Measurements from ENCODE around the gene ODF2L.

DNA sequence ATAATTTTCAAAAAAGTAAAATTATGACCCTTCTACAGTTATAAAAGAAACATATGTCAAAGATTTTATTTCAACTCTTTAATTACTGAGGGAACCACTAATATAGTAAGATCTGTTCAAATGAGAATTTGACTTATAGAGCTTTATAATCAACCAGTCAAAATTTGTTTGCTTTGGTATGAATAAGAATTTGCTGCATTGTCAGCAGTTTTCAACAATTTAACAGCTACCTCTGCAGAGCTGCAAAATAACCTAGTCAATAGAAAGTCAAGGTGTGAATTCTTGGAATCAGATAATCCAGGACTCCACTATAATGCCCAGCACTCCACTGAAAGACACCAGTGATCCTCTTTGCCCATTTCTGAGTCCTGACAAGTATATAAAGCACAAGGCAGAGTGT, 78.2 kb downstream of the ODF2L start:
- TF ChIP-seq, protein P1, sequence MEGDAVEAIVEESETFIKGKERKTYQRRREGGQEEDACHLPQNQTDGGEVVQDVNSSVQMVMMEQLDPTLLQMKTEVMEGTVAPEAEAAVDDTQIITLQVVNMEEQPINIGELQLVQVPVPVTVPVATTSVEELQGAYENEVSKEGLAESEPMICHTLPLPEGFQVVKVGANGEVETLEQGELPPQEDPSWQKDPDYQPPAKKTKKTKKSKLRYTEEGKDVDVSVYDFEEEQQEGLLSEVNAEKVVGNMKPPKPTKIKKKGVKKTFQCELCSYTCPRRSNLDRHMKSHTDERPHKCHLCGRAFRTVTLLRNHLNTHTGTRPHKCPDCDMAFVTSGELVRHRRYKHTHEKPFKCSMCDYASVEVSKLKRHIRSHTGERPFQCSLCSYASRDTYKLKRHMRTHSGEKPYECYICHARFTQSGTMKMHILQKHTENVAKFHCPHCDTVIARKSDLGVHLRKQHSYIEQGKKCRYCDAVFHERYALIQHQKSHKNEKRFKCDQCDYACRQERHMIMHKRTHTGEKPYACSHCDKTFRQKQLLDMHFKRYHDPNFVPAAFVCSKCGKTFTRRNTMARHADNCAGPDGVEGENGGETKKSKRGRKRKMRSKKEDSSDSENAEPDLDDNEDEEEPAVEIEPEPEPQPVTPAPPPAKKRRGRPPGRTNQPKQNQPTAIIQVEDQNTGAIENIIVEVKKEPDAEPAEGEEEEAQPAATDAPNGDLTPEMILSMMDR (CRISPR knock-in tag; IDR thresholded peaks at IDR 0.05), result no peak
- no peak for TF ChIP-seq FOXK2 (IDR thresholded peaks at IDR 0.05)
- TF ChIP-seq, protein P2, sequence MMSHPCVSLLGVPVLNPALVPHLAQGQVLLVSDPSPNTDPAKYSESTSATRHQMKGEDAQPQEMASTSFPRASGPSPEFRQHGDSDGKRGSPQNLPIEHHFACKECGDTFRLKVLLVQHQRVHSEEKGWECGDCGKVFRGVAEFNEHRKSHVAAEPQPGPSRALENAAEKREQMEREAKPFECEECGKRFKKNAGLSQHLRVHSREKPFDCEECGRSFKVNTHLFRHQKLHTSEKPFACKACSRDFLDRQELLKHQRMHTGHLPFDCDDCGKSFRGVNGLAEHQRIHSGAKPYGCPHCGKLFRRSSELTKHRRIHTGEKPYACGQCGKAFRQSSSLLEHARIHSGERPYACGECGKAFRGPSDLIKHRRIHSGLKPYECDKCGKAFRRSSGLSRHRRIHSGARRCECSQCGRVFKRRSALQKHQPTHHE (CRISPR knock-in tag; IDR thresholded peaks at IDR 0.05; ENCODE audit: borderline replicate concordance), result no peak
- TF ChIP-seq, protein P3, sequence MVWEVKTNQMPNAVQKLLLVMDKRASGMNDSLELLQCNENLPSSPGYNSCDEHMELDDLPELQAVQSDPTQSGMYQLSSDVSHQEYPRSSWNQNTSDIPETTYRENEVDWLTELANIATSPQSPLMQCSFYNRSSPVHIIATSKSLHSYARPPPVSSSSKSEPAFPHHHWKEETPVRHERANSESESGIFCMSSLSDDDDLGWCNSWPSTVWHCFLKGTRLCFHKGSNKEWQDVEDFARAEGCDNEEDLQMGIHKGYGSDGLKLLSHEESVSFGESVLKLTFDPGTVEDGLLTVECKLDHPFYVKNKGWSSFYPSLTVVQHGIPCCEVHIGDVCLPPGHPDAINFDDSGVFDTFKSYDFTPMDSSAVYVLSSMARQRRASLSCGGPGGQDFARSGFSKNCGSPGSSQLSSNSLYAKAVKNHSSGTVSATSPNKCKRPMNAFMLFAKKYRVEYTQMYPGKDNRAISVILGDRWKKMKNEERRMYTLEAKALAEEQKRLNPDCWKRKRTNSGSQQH (CRISPR knock-in tag; IDR thresholded peaks at IDR 0.05; ENCODE audit: low read depth), result no peak
- TF ChIP-seq REST (IDR thresholded peaks at IDR 0.05; ENCODE audit: borderline replicate concordance in 1 of 2, low read depth in 1 of 2, low read length in 2 of 2), result no peak
- TF ChIP-seq POGZ (CRISPR knock-in tag; IDR thresholded peaks at IDR 0.05), result no peak
- TF ChIP-seq, protein P4, sequence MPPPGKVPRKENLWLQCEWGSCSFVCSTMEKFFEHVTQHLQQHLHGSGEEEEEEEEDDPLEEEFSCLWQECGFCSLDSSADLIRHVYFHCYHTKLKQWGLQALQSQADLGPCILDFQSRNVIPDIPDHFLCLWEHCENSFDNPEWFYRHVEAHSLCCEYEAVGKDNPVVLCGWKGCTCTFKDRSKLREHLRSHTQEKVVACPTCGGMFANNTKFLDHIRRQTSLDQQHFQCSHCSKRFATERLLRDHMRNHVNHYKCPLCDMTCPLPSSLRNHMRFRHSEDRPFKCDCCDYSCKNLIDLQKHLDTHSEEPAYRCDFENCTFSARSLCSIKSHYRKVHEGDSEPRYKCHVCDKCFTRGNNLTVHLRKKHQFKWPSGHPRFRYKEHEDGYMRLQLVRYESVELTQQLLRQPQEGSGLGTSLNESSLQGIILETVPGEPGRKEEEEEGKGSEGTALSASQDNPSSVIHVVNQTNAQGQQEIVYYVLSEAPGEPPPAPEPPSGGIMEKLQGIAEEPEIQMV (CRISPR knock-in tag; IDR thresholded peaks at IDR 0.05; ENCODE audit: low read depth), result no peak
- TF ChIP-seq STAT5B (CRISPR knock-in tag; IDR thresholded peaks at IDR 0.05), result no peak
- TF ChIP-seq SMAD3 (CRISPR knock-in tag; IDR thresholded peaks at IDR 0.05), result no peak
- no peak for TF ChIP-seq ATF3 (CRISPR knock-in tag; IDR thresholded peaks at IDR 0.05)
- no peak for TF ChIP-seq REPIN1 (CRISPR knock-in tag; IDR thresholded peaks at IDR 0.05; ENCODE audit: borderline replicate concordance, low read depth)
- TF ChIP-seq USF2 (IDR thresholded peaks at IDR 0.05; ENCODE audit: low read depth, low read length), result no peak
- TF ChIP-seq USF2 (CRISPR knock-in tag; IDR thresholded peaks at IDR 0.05; ENCODE audit: borderline replicate concordance), result no peak
- no peak for TF ChIP-seq CEBPZ (IDR thresholded peaks at IDR 0.05; ENCODE audit: low read length)

Data from HepG2 (cell line).